ENCODE measurements around the gene ZNF516. TPM values are rescaled to one million over a fixed set of nuclear protein-coding genes. Genes with fewer than 3 reads are reported as not detected.

The ZNF516 gene
- total RNA-seq, 1 donor from 2014 or later: 11.5 TPM

DNA sequence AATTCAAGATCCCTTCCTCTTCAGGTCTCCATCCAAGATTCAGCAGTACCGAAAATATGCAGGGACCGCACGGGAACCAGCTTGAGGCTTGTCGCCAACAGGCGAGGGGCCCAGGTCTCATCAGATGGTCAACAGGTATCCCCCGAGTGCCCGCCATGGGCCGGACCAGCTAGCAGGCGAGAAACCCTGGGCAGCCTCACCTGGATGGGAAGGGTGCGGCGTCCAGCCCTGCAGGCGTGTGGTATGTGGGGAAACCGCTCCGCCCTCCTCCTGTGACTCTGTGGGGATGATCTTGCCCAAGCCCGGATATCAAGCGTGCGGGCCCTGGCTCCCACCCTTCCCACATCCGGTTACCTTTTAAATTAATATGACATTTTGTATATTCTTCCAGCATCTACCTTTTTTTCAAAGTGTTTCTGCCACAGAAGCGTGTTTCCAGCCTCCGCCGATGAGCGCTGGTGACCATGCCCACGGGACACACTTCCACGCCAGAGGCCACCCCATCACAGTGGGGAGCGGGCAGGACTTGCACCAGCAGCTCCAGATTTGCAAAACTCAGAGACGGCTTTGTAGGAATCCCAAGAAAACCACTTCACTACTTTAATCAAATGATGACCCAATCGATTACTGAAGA is 33.2 kb downstream of the ZNF516 start:
- Histone ChIP-seq H3K4me1 (peaks cover 32% of the 10 kb centered on the region), H3K27ac (replicated peaks) (no peak overlapping the region), H3K27me3 (ENCODE audit: low read depth) (no peaks in the 10 kb centered on the region), H3K36me3 (peaks cover 7% of the 10 kb centered on the region), H3K9me3 (replicated peaks) (no peaks in the 10 kb centered on the region), H3K4me3 (no peak overlapping the region)
- no peak for DNase-seq
- TF ChIP-seq, protein P1, sequence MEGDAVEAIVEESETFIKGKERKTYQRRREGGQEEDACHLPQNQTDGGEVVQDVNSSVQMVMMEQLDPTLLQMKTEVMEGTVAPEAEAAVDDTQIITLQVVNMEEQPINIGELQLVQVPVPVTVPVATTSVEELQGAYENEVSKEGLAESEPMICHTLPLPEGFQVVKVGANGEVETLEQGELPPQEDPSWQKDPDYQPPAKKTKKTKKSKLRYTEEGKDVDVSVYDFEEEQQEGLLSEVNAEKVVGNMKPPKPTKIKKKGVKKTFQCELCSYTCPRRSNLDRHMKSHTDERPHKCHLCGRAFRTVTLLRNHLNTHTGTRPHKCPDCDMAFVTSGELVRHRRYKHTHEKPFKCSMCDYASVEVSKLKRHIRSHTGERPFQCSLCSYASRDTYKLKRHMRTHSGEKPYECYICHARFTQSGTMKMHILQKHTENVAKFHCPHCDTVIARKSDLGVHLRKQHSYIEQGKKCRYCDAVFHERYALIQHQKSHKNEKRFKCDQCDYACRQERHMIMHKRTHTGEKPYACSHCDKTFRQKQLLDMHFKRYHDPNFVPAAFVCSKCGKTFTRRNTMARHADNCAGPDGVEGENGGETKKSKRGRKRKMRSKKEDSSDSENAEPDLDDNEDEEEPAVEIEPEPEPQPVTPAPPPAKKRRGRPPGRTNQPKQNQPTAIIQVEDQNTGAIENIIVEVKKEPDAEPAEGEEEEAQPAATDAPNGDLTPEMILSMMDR (IDR thresholded peaks at IDR 0.05; ENCODE audit: borderline replicate concordance): no peak
- intact Hi-C loops (cut with micrococcal nuclease): no loop called here

DNA sequence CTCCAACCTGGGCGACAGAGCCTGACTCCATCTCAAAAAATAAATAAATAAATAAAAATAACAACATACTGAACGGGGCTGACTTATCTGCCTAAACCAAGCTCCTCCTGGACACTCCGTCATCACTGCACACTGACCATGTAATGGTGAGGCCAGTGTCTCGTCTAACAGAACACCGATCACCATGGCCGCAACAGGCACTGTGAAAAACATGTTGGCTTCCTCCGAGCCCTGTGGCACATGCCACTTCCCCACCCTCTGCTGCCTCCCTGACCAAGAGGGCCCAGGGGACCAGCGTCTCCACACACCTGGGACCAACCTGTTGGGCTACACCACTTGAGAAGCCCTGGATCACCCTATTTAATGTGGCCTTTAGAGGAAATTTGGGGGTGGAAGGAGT is 33.9 kb downstream of the ZNF516 start:
- H3K4me3 ChIP-seq: no peak overlapping the region
- DNase-seq: no peak
- intact Hi-C loops (cut with micrococcal nuclease): no loop called here
- H3K9me3 ChIP-seq (replicated peaks): no peaks in the 10 kb centered on the region
- peaks cover 32% of the 10 kb centered on the region for H3K4me1 ChIP-seq
- no peak overlapping the region for H3K27ac ChIP-seq (replicated peaks)
- H3K36me3 ChIP-seq: peaks cover 7% of the 10 kb centered on the region
- TF ChIP-seq, protein P1 (IDR thresholded peaks at IDR 0.05; ENCODE audit: borderline replicate concordance): no peak
- H3K27me3 ChIP-seq (ENCODE audit: low read depth): no peaks in the 10 kb centered on the region

DNA sequence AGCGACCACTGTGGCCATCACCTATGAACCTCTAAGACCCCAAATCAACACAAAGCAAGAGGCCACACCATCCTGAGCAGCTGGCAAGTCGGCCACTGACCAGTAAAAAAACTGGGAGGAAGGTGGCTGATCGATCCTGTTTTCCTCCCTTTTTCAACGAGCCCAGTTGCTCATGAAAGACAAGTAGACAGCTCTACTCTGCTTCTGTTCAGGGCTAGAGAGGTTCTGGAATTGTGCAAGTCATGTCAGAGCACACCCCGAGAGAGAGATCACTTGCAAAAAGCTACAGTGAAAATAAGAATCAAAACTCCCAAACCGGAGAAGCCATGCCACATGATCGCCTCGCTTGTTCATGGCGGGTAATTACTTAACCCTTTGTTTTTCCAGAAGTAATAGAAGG is 34.6 kb downstream of the ZNF516 start:
- TF ChIP-seq, protein P1 (IDR thresholded peaks at IDR 0.05; ENCODE audit: borderline replicate concordance): no peak
- H3K4me1 ChIP-seq: peaks cover 33% of the 10 kb centered on the region

DNA sequence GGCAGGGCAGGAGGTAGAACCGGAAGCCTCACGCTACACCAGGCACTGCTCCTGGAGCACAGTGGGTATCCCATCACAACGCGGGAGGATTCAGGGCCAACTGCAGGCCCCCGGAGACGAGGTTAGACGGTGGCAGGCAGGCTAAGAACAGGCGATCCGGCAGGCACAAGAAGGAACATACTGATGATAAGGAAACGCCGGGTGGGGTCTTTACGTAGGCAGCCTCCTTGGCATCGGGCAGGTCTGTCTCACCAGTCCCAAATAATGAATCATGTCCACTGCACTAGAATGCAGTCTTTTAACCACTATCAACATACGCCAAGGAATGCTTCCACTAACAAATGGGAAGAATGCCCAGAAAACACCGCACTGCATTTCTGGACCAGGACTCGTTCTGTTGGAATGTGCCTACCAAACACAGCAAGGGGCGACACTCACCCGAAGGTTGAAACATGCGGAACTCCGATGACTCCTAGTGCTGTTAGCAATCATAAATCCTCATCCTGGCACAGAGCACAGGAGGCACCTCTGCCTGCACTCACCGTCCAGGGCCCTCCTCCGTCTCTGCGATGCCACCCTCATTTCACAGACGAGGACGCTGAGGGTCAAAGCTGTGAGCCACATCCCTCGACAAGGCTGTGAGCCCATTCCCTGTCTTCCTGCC is 35.2 kb downstream of the ZNF516 start:
- Histone ChIP-seq H3K36me3 (peaks cover 7% of the 10 kb centered on the region), H3K9me3 (replicated peaks) (no peaks in the 10 kb centered on the region), H3K27ac (replicated peaks) (peak overlapping the region; percentile 61), H3K4me3 (peak overlapping the region; percentile 44), H3K27me3 (ENCODE audit: low read depth) (no peaks in the 10 kb centered on the region), H3K4me1 (peaks cover 40% of the 10 kb centered on the region)
- intact Hi-C loops (cut with micrococcal nuclease): no loop called here
- DNase-seq: no peak
- TF ChIP-seq, protein P1 (IDR thresholded peaks at IDR 0.05; ENCODE audit: borderline replicate concordance): no peak

More for the DNA sequence above, 34.6 kb downstream of the ZNF516 start:
- Histone ChIP-seq H3K27ac (replicated peaks) (peak overlapping the region; percentile 61), H3K36me3 (peaks cover 7% of the 10 kb centered on the region), H3K27me3 (ENCODE audit: low read depth) (no peaks in the 10 kb centered on the region), H3K4me3 (no peak overlapping the region), H3K9me3 (replicated peaks) (no peaks in the 10 kb centered on the region)
- DNase-seq: no peak
- intact Hi-C loops (cut with micrococcal nuclease): no loop called here

DNA sequence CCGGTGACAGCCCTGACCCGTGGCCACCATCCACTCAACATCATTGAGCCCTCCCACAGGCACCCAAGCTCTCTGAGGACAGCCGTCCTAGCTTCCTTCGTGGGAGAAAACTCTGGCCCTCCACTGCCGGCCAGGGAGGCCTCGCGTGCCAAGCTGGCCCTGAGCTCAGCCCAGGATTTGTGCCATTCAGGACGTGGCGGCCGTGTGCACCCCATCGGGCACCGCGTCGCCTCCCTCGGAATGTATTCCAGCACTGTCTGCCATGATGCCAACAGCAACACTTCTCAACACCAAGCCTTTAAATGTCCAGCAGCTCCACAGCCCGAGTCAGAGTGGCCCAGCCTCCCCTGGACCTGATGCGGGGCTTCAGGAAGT is 35.7 kb downstream of the ZNF516 start:
- Histone ChIP-seq H3K27me3 (ENCODE audit: low read depth) (no peaks in the 10 kb centered on the region), H3K4me3 (peak overlapping the region; percentile 44), H3K4me1 (peaks cover 45% of the 10 kb centered on the region), H3K27ac (replicated peaks) (peak overlapping the region; percentile 61), H3K9me3 (replicated peaks) (no peaks in the 10 kb centered on the region), H3K36me3 (peaks cover 7% of the 10 kb centered on the region)
- intact Hi-C loops (cut with micrococcal nuclease): no loop called here
- TF ChIP-seq, protein P1 (IDR thresholded peaks at IDR 0.05; ENCODE audit: borderline replicate concordance): no peak
- DNase-seq: no peak
